ENCODE measurements around the gene SLC45A3.

SLC45A3 gene

DNA sequence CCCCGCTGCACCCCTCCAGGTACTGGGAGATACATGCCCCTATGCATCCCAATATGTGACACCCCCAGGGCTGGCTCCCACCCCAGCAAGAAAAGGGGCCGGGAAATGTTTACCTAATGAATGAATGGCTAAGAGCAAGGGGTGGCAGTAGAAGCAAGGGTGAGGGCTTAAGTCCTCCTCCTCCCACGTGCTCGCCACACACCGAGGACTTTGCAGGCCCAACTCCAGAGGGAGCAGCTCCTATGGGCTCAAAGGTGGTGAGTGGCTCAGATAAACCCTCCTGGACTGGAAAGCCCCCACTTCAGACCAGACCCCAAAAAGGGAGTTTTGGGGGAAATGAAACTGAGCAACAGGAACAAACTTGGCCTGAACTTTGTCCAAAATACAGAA, 11.4 kb downstream of the SLC45A3 start:
- no peak for DNase-seq (ENCODE audit: low spot score)

DNA sequence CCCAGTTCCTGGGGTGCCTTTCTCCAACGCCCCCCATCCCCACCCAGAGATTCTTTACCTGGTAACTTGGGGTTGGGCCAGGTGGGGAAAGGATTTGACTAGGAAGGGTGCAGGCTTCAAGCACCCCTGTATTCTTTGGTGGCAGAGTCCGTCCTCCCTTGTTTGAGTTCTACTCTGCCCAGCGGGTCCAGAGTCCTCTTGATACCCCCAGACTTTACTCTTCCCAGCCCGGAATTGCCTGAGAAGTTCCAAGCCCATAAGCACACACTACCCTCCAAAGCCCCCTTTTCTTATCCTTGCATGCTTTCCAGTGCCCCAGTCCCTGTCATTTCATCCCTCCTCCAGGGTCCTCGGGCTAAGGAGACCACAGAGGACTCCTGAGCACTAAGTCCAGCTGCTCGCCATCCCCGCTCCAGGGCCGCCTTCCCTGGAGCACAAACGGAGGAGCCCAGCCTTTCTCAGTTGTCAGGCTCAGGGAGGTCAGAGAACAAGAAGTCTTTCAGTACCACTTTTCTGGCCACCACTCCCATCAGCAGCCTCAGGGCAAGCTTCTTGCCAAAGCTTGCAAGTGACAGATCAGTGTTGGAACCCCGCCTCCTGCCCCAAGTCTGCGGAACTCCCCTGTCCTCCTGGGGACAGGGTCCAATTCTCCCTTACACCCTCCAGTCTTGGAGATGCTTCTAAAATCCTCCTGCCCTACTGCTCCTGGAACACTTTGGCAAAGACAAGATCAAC, 12.2 kb downstream of the SLC45A3 start:
- DNase-seq (ENCODE audit: low spot score): no peak

DNA sequence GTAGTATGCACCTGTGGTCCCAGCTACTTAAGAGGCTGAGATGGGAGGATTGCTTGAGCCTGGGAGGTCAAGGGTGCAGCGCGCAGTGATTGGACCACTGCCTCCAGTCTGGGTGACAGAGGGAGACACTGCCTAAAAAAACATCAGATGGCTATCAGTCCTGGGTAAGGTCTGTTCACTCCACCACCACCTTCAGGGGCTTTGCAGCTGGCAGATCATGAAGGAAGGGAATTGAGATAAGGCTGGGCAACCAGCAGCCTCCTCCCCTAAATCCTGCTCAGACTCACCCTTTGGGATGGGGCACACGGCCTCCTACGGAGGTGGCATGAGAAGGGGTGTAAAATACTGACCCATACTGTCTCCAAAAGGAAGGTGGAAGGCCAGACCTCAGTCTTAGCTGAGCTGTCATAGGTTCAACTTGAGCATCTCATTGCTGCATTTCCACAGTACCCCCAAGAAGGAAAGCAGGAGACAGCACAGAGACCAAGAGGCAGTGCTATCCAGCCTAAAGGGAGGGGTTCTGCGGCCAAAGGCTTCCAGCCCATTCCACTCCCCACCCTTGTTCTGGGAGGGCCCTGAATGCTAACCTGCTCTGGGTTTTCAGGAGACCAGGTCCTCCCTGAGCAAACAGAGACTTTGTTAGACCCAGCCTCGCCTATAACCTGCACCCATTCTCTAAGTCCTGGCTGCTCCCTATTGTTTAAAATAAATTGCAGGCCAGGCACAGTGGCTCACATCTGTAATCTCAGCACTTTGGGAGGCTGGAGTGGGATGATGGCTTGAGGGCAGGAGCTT, 13.7 kb downstream of the SLC45A3 start:
- no peak for DNase-seq (ENCODE audit: low spot score)

DNA sequence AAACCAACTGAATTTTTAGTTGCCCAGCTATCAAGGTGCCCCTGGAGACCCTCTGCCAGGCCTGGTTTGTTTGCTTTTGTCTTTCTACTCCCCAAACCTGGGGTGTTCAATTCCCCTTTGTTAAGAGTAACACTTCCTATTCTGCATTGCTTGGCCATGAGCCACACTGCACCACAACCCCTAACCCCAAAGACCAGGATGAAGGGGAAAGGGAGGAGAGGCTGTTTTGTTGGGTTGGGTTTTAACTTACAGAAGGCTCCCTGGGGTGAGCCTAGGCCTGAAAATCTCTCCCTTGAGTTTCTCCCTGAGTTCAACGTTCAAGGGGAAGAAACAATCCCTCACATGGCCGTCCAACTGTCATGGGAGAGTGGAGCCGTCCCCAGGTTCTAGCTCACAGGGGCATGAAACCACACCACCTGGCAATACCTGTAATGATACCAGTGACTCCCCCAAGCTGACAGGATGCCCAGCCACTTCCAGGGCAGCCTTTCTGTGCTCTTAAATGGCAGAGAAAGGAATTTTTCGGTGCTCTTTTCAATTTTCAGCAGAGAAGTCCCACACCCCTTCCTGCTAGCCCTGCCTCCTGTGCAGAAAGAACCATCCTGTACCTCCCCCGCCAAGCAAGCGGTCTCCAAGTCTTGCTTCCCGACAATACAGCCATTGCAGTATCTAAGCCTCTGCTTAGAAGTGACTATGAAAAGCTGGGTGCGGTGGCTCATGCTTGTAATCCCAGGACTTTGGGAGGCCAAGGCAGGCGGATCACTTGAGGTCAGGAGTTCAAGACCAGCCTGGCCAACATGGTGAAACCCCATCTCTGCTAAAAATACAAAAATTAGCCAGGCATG, 14.9 kb downstream of the SLC45A3 start:
- no peak for DNase-seq (ENCODE audit: low spot score)

DNA sequence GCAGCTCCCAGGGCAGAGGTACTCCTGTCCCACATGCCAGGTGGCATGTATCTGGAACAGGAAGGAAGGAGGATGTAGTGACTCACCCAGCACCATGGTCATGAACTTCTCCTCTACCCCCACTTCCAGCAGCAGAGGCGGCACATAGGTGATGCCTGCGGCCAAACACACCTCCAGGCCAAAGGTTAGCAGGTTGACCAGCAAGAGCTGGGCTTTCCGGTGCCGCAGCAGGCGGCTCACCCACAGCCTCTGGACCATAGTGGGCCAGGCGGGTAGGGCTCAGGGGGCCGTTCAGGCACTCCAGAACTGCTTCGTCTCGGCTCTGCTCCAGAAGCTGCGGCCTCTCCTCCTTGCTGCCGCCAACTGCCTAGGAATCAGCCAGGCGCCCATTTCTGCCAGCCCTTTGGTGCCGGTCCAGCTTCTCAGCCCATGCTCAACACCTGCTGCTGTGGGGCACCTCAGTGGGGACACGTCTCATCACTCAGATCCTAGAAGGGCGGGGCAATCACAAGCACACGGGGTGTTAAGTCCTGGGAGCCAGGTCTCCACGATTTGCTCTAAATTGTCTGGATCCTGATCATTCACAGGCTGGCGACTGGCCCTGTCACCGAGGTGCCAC, 15.8 kb downstream of the SLC45A3 start:
- no peak for DNase-seq (ENCODE audit: low spot score)

DNA sequence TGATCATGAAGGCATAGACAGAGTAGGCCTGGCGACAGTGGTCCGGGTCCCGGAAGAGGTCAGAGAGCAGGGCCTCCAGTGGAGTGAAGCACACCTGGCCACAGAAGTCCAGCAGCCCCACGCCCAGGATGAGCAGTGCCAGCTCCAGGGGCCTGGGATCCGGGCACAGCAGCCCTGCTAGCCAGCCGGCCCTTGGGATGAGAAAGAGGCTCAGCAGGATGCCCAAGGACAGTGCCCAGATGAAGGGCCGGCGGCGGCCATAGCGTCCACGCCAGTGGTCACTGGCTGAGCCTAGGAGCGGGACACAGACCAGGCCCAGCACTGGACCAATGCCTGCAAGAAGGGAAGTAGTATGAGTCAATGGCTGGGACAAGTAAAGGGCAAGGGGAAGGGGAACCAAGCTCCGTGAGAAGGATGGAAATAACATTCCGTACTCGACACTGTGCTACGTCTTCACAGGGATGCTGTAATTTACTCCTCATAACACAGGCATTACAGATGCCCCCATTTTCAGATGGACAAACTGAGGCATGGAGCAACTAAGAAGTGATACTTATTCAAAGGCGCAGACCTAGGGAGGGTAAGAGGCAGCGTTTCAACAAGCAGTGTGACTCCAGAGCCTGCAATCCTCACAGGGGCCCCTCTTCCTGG, 16.9 kb downstream of the SLC45A3 start:
- no peak for DNase-seq (ENCODE audit: low spot score)

DNA sequence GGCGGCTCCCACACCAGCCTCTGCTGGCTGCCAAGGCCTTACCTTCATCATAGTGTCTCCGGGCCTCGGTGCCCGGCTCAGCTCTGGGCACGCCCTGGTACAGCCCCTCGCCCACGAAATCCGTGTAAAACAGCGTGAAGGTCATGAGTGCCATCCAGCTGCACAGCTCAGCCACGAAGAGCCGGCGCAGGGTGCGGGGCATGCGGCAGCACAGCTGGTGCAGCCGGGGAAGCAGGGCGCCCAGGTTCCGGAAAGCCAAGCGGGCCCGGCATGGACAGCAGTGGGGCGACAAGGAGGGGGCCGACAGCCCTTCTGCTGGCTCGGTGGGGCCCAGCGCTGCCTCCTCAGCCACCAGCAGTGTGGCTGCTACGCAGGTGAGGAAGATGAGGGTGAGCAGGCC, 17.5 kb downstream of the SLC45A3 start:
- no peak for DNase-seq (ENCODE audit: low spot score)

DNA sequence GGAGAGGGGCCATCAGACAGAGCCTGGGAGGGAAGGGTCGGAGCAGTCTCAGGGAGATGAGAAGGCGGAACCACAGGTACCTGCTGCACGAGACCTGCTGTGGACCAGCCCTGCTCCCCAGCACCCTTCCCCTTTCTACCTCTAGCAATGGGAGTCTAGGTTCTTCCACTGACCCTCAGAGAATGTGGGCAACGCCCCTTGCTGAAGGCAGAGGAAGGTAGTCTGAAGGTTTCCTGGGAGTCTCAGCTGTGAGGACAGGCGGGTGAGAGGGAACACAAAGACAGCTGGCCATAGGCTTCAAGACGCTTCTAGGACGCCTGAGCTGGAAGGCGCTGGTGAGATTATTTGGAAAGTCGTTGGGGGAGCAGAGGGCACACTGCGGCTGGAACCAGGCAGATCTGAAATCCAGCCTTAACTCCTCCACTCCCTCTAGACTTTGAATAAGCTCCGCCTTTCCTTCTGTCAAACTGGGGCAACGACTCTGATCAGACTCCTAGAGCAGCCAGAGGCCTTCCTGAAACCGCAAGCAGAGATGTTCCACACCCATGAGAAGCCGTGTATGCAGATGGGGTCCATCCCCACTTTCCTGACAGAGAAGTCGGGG, 18.1 kb downstream of the SLC45A3 start:
- peak; percentile 67 for DNase-seq (ENCODE audit: low spot score)

DNA sequence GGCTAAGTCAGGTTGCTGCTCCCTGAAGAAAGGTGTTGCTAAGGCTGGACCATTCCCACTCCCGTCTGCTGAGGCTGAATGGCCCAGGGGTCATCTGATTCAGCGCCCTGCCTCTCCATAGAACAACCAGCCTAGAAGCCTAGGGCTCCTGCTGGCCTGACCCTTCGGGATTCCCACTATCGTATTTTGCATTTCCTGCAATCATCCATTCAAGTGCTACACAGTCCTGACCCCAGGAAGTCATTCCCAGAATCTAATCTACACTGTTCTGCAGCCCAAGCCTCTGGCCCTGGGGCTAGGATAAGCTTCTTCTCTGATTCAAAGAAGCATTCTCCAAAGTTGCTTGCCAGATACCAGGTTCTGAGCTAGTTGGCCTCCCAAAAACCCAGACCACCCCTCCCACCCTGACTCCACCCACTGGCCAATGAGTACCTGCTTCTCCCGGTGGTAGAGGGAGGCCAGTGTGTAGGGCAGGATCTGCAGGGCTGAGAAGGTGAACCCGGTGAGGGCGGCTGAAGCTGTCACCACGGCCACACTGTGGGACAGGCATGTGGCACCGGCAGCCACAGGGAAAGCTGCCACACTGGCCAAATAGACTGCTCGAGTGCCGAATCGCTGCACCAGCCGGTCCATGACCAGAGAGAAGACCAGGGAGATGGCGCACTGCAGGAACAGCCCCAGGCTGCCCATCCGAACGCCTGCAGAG, 18.7 kb downstream of the SLC45A3 start:
- no peak for DNase-seq (ENCODE audit: low spot score)

DNA sequence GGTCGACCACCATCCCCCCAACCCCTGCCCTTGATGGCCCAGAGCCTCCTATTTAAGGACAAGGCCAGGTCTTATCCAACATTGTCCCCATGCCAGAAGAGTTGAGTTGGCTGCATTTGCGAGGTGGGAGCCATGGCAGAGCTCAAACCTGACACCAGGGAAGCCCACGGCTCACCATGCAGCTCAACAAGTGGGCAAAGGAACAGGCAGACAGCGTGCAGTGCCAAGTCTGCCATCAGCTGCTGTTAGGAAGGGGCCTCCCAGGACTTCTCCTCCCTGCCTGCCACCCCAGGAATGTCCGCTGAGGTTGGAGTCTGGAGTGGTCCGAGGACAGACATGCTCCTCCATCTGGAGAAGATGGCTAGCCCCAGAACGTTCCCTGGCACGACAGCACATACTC, 19.9 kb downstream of the SLC45A3 start:
- no peak for DNase-seq (ENCODE audit: low spot score)

DNA sequence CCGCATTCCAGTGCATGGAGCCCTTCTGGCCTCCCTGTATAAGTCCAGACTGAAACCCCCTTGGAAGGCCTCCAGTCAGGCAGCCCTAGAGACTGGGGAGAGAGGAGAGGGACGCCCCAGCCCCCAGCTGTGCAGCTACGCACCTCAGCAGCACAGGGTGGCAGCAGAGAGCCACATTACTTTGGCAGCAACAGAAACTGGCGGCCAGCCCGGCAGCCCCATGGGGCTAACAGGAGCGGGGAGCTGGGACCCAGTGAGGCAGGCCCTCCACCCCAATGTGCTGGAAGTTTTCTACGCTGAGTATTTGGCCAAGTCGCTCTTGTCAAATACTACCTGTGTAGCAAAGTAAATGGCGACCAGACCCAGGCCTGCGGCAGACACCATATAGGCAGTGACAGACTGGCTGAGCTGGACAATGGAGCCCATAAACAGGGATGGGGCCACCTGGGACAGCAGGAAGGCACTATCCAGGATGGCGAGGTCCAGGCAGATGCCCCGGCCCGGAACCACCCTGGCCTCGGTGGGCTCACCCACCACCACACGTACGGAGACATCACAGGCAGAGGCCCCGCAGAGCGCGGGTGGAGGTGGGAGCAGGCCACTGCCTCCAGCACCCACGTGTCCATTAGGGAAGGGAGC, 21.2 kb downstream of the SLC45A3 start:
- peak; percentile 83 for DNase-seq (ENCODE audit: low spot score)

DNA sequence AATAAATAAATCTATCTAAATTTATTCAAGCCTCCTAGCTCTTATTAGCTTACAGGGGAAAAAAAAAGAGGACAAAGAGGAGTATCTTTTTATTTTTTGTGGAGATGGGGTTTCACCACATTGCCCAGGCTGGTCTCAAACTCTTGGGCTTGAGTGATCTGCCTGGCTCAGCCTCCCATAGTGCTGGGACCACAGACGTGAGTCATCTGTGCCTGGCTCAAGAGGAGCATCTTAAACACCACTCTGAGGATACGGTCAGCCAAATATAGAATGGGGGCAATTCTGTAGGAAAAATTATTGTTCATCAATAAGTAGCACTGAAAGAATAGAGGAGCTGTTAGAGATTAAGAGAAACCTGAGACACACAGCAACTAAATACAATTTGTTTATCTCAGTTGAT, 24.1 kb downstream of the SLC45A3 start:
- DNase-seq (ENCODE audit: low spot score): no peak

DNA sequence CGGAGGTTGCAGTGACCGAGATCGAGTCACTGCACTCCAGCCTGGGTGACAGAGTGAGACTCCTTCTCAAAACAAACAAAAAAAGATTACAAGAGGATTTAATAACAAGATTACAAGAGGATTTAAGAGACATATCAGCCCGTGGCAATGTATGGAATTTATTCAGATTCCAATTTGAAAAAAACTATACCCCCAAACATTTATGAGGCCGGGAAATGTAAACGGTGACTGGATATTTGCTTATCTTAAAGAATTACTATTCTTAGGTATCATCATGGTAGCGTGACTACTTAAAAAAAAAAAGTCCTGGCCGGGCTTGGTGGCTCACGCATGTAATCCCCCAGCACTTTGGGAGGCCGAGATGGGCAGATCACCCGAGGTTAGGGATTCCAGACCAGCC, 27.3 kb downstream of the SLC45A3 start:
- DNase-seq (ENCODE audit: low spot score): no peak

DNA sequence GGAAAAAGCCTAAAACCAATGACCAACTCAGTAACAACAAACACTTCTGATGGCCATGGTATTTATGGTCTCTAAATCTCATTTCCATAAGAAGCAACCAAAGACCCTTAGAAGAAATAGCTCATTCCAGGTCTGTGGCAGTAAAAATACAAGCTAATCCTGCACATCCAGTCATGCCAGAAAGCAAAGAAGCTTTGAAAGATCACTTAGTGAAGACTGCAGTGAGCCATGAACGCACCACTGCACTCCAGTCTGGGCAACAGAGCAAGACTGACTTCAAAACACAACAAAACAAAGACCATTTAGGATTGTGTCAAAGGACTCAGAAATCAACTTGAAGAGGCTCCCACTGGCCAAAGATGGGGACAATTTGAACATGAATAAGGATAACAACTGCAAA, 30.1 kb downstream of the SLC45A3 start:
- DNase-seq (ENCODE audit: low spot score): no peak

DNA sequence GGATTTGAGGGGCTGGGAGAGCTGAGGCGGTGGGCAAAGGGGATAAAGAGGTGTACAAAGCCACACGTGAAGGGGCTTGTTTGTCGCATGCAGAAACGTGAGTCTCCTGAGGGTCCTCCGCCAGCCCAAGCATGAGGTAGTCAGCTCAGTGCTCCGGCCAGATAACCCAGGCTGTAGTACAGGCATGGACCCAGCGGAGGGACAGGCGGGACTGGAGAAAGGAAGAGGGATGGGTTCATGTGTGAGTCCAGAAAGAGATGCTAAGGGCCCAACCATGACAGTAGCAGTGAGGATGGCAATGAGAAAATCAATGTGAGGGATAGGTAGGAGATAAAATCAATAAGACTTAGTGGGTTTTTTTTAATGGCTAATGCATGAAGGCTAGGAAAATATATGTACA, 34.8 kb downstream of the SLC45A3 start:
- DNase-seq (ENCODE audit: low spot score): no peak

DNA sequence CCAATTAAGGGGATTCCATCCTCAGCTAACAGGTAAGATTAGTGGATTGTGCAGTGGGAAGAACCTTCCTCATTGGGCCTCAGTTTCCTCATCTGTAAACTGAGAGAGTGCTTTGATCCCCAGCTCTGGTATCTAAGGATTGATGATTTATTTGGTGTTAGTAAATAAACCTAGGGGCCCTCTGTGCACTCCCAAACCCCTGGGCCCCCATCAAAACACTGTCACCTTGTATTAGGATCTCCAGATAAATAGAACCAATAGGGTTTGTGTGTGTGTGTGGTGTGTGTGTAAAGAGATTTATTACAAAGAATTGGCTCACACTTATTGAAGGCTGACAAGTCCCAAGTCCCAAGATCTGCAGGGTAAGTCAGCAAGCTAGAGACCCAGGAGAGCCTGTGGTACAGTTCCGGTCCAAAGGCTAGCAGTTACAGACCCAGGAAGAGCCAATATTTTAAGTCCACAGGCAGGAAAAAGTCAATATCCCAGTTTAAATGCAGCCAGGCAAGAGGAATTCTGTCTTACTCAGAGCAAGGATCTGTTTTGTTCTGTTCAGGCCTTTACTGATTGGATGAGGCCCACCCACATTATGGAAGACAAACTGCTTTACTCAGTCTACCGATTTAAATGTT, 37.5 kb downstream of the SLC45A3 start:
- no peak for DNase-seq (ENCODE audit: low spot score)

DNA sequence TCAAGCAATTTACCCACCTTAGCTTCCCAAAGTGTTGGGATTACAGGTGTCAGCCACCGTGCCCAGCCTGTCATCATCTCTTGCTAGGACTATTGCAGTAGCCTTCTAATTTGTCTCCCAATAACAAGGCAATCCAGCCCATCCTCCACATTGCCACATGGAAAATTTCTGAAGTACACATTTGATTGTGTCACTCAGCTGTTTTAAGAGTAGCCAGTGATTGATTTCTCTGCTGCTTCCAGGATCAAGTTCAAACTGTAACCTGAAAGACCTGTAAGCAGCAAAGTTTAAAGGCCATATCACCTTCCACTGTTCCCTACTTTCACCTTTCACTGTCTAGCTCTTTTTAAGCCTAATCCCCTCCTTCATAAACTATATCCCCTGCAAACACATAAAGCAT, 40.7 kb downstream of the SLC45A3 start:
- no peak for DNase-seq (ENCODE audit: low spot score)

DNA sequence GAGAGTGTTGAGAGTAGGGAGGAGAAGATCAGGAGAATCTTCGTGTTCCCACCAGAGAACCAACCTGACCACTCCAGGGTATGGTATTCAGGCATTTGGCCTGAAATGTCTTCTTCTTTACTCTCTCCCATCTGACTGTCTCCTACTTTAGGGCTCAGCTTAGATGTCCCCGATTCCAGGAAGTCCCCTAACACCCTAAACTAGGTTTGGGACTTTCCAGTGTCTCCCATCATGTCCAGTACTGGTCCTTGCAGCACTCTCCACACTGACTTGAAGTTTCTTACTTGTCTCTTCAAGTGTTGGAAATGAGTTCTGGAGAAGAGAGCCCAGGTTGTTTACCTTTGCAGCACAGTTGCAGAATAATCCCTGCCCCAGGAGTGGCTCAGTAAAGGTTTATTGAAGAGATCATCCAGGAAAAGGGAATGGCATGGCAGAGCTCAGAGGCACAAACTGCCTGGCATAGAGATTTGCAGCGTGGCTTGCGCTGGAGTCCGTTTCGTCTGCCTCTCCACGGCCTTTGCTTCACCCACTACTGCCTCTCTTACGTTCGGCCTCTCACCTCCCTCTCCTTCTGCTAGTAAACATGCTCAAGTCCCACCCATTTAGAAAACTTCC, 42.3 kb downstream of the SLC45A3 start:
- DNase-seq (ENCODE audit: low spot score): no peak

DNA sequence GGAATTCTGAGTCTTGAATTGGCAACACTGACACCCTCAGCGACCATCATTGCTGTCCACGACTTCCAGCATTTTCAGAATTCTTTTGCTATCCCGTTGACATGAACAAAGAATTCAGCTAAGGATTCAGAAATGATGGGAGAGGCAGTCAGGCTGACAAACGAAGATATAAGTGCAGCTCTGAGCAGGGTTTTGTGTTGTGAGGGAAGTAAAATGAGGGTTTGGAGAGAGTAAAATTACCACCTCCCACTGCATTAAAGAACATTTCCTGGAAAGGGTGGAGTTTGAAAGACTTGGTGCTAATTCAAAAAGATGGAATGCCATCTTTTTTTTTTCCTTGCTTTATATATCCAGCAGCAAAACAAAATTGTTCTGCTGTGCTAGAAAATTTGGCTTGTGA, 43.6 kb downstream of the SLC45A3 start:
- no peak for DNase-seq (ENCODE audit: low spot score)

All from cerebellar cortex (tissue), 1 donor.